Neutrophil (primary cell): Measurements from ENCODE around the gene BDH2.

Experiments used
- H3K27ac ChIP-seq: fragments of 200-600 bp; sonication (generic); 2 replicates; pipeline ENCODE4 v1.5.1; 2016; ENCODE audit warnings: mild to moderate bottlenecking, moderate library complexity
- H3K27me3 ChIP-seq: fragments of 200-600 bp; sonication (generic); 2 replicates; pipeline ENCODE4 v1.6.0; 2016; ENCODE audit warnings: mild to moderate bottlenecking
- H3K36me3 ChIP-seq: fragments of 200-600 bp; sonication (generic); 2 replicates; pipeline ENCODE4 v1.5.1; 2017
- H3K4me1 ChIP-seq, 2 experiments: fragments of 200-600 bp in 1 of 2; sonication (generic) in 1 of 2; 1 replicate in 1 of 2; 2 replicates in 1 of 2; pipeline versions ENCODE4 v1.5.1 to v1.6.1; 2013 to 2016; ENCODE audit warnings: low read depth in 1 of 2, low read length in 1 of 2, mild to moderate bottlenecking in 1 of 2, moderate library complexity in 1 of 2; ENCODE audit not compliant: control insufficient read depth in 1 of 2, insufficient read depth in 1 of 2
- H3K4me3 ChIP-seq, 2 experiments: fragments of 200-600 bp in 1 of 2; sonication (generic) in 1 of 2; 1 replicate in 1 of 2; 2 replicates in 1 of 2; pipeline ENCODE4 v1.5.1; 2013 to 2016; ENCODE audit warnings: low read depth in 1 of 2, low read length in 1 of 2, mild to moderate bottlenecking in 1 of 2, moderate library complexity in 1 of 2
- H3K9me3 ChIP-seq: fragments of 200-600 bp; sonication (generic); 2 replicates; pipeline ENCODE4 v1.5.1; 2016
- CTCF ChIP-seq: fragments of 200-600 bp; sonication (generic); IDR thresholded peaks from 2 replicates; pipeline ENCODE4 v1.5.1; 2016; ENCODE audit warnings: antibody characterized with exemption

BDH2 gene

GRCh38 chr4:103044183-103044582 lies 55.5 kb downstream of the BDH2 start:
- TF ChIP-seq CTCF: no peak
- no peak overlapping the region for H3K27ac ChIP-seq
- no peaks in the 10 kb centered on the region for H3K36me3 ChIP-seq

GRCh38 chr4:103036169-103036568 lies 63.5 kb downstream of the BDH2 start:
- H3K36me3 ChIP-seq: no peaks in the 10 kb centered on the region
- H3K9me3 ChIP-seq: no peaks in the 10 kb centered on the region
- H3K27me3 ChIP-seq: no peaks in the 10 kb centered on the region
- no peak for TF ChIP-seq CTCF
- H3K4me1 ChIP-seq: no peaks in the 10 kb centered on the region
- no peak overlapping the region for H3K27ac ChIP-seq
- no peak overlapping the region for H3K4me3 ChIP-seq

More at GRCh38 chr4:103044183-103044582, 55.5 kb downstream of the BDH2 start:
- Histone ChIP-seq H3K4me3 (no peak overlapping the region), H3K9me3 (no peaks in the 10 kb centered on the region), H3K4me1 (no peaks in the 10 kb centered on the region), H3K27me3 (no peaks in the 10 kb centered on the region)

GRCh38 chr4:103032574-103032973 lies 67.1 kb downstream of the BDH2 start:
- Histone ChIP-seq H3K27ac (no peak overlapping the region), H3K9me3 (no peaks in the 10 kb centered on the region), H3K4me3 (no peak overlapping the region), H3K4me1 (no peaks in the 10 kb centered on the region), H3K27me3 (no peaks in the 10 kb centered on the region), H3K36me3 (no peaks in the 10 kb centered on the region)
- no peak for TF ChIP-seq CTCF

- Histone ChIP-seq H3K4me3 (no peak overlapping the region), H3K27me3 (no peaks in the 10 kb centered on the region), H3K9me3 (no peaks in the 10 kb centered on the region), H3K27ac (no peak overlapping the region), H3K36me3 (no peaks in the 10 kb centered on the region), H3K4me1 (no peaks in the 10 kb centered on the region)
- no peak for TF ChIP-seq CTCF
Measured at GRCh38 chr4:103030791-103031190, 68.8 kb downstream of the BDH2 start.

GRCh38 chr4:103029300-103029699 lies 70.3 kb downstream of the BDH2 start:
- H3K27me3 ChIP-seq: no peaks in the 10 kb centered on the region
- H3K27ac ChIP-seq: no peak overlapping the region
- no peak overlapping the region for H3K4me3 ChIP-seq
- no peak for TF ChIP-seq CTCF
- no peaks in the 10 kb centered on the region for H3K36me3 ChIP-seq
- H3K9me3 ChIP-seq: no peaks in the 10 kb centered on the region
- no peaks in the 10 kb centered on the region for H3K4me1 ChIP-seq
